ENCODE data around the gene VPS13C.

VPS13C gene

GRCh38 chr15:62060113-62060895 is at the start of gene VPS13C:
Gene VPS13C (minus strand): TSS chr15:62060447. CDS start chr15:62060374, 73 bp downstream.
- peak; percentile 91 for DNase-seq

DNA sequence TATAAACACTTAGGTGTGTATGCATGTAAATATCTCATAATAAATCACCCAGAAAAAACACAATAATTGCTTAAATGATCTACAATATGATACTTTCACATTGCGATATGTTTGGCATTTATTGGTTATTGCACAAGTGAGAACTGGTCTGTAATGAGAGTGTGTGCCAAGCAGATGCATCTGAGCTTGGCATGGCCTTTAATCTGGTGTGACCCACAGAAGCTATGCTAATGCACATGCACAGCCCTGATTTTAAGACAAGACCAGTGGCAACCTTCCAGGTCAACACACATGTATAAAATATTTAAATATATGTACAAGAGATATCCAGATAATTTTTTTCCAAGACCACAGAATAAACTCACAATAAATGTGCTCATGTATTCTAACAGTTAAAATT is 49.2 kb upstream of the VPS13C start:
- no peak for DNase-seq

GRCh38 chr15:62108411-62108810 is 48.2 kb upstream of the VPS13C start:
- no peak for DNase-seq

- peak; percentile 57 for DNase-seq
These were observed 47.4 kb upstream of the VPS13C start for GRCh38 chr15:62107571-62108121.

- no peak for DNase-seq
These were observed 45.8 kb upstream of the VPS13C start for GRCh38 chr15:62106096-62106495.

- DNase-seq: no peak
These were observed 45.0 kb upstream of the VPS13C start for GRCh38 chr15:62105266-62105665.

GRCh38 chr15:62104846-62105245 is 44.6 kb upstream of the VPS13C start:
- DNase-seq: no peak

GRCh38 chr15:62104401-62104800 is 44.2 kb upstream of the VPS13C start:
- no peak for DNase-seq

- DNase-seq: no peak
These were observed 43.2 kb upstream of the VPS13C start for GRCh38 chr15:62103431-62103830.

DNA sequence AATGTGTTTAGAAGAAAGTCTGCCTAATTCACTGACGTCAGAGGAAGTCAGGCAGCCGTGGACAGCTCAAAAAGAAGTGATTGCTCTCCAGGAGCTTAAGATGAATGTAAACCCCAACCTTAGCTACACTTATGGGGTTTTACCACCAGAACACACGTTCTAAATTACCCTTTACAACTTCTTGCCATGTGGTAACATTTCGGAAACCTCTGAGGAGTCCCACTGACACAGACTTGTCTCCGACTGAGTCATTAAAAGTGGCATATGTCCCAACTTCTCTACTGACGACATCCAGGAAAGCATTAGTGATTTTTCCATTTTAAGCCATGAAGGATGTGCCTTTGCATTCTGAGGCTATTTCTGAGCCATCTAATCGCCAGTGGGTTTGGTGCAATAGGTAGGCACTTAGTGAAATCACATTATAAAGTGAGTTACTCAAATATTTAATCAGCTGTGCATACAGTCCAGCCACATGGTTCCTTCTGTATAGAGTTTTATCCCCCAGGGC is 38.9 kb upstream of the VPS13C start:
- no peak for DNase-seq

DNA sequence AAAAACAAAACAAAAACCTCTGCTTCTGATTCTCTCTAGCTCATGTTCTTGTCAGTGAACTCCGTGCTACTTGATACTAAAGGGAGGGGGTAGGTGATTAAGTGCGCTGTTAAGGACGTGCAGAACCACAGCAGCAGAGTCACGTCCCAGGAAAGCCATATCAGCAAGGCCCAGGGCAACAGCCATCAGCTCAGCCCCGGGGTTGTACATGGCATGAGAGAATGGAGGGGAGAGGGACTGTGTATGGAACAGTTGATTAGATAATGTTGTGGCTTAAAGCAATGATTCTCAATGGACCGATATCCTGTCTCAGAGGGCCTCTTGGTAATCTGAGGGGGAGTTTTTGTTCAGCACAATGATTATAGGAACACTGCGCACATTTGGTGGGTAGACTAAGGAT is 34.1 kb upstream of the VPS13C start:
- no peak for DNase-seq

DNA sequence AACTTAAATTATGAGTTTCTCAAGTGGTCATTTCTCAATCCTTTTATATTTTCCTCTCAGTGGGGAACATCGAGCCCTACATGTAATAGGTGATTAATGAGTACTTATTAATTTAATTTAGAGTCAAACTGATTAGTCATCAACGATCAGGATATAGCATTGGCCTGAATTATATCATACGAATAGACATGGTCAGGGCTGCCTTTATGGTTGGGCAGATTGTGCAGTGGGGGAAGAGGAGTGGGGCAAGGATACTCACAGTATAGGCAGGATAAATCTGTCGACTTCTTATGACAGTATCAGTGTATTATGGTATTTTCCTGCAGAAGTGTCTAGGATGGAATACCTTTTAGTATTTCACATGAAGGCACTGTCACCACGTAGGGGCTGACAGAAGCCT is 33.6 kb upstream of the VPS13C start:
- no peak for DNase-seq

DNA sequence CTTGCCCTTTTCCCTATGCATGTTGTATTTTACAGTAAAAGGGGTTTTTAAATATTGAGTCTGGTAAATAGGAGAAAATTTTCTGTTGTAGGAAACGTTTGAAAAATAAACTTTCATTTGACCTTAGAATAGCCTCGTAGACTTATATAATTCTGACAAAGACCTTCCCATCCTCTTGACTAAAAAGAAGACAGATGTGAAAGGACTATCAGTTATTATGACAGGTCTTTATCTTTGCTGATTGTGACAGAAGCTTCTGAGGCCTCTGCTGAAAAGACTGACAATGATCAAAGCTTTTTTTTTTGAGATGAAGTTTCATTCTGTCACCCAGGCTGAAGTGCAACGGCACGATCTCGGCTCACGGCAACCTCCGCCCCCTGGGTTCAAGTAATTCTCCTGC is 30.7 kb upstream of the VPS13C start:
- no peak for DNase-seq

- DNase-seq: no peak
These were observed 29.4 kb upstream of the VPS13C start for GRCh38 chr15:62089616-62090015.

- DNase-seq: no peak
These were observed 28.1 kb upstream of the VPS13C start for GRCh38 chr15:62088353-62088693.

GRCh38 chr15:62087671-62088352 is 27.6 kb upstream of the VPS13C start:
- DNase-seq: no peak

DNA sequence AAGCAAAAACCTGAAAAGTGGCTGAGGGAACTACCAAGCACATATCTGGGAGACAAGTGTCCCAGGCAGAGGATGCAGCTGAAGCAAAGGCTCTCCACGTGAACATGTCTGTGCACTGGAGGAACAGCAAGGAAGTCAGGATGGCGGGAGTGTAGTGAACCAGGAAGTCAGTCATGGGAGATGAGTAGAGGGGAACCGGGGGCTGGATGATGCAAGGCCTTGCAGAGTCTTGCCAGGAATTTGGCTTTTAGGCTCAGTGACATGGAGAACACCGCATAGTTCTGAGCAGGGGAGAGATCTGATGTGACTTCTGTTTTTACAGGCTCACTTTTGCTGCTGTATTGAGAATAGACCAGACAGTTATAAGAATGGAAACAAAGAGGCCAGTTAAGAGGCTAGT is 25.5 kb upstream of the VPS13C start:
- DNase-seq: no peak

- DNase-seq: no peak
These were observed 23.2 kb upstream of the VPS13C start for GRCh38 chr15:62083194-62084154.

DNA sequence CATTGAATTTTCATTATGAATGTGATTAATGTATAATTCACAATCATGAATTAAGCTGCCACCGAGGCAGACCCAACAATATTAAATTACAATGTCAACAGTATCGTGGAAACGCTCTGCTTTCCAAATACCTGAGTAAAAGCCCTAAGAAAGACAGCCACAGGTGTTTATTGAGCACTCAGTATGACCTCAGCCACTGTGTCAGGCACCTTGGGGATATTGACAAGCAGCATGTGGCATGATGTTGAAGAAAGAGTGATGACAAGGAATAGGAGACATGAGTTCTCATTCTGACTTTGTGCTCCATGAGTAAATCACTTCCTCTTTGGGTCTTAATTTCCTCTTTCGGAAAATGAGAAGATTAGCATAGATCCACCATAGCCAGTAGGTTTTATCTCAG is 19.3 kb upstream of the VPS13C start:
- DNase-seq: no peak

DNA sequence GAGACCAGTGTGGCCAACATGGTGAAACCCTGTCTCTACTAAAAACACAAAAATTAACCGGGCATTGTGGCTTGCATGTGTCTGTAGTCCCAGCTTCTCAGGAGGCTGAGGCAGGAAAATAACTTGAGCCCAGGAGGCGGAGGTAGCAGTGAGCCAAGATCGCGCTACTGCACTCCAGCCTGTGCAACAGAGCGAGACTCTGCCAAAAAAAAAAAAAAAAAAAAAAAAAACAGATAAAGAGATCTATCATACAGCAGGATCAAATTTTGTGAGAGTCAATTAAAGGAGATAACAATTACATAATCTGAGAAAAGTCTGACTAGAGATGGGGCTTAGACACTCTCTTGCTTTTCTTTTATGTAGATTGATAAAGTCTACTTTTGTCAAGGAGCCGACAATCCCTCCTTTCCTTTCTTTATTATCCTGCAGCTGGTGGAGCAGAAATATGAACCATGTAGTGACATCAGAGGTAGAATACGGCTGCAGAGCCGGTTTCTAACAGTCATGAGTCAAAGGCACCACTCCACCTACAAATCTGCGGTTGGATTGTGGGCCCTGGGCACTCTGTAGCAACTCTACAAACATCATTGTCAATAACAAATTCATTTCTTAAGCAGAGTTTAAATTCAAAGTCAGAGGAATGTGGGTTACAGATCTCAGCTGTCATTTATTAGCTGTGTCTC is 15.5 kb upstream of the VPS13C start:
- DNase-seq: no peak

DNA sequence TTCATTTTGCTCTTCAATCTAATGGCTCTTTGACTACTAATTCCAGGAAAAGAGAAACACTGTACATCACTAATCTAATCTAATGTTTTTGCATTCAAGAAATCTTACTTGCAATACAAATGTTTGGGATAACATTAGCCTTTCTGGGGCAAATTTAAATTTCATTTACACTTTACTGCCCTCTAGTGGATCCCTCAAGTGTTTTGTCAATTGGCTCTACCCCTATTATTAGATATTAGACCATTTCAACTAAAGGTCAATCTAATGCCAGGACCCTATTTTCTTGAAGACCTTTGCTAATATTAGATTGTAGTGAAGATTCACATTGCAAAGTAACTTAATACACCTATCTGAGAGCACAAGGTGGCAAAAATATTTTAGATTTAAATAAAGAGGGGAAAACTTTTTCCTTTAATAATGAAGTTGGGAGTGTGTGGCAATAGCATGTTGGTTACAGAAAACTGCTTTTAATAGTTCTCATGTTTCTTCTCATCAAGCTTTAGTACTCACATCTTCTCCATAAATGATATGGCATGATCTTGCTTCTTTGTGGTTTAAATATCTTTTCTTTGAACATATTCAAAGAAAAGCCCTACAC is 11.6 kb upstream of the VPS13C start:
- no peak for DNase-seq

DNA sequence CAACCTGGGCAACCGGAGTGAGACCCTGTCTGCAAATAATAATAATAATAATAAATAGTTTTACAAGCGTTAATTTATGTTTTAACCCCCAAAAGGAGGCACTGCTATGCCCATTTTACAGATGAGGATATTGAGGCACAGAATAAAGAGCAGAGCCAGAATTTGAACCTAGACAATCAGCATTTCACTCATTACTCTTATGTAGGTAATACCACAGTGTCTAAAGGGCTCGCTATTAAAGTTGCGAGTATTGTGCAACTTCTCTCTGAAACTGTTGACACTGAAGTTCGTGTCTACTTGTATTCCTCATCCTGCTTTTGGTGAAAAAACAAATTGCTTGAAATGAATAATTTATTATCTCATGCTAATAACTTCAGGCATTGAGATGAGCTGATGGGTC is 9.3 kb upstream of the VPS13C start:
- DNase-seq: no peak

Data from NCI-H226 (cell line).